ENCODE measurements around the gene RNF214. TPM values are rescaled to one million over a fixed set of nuclear protein-coding genes. Genes with fewer than 3 reads are reported as not detected.
"Not testable (repeated sequence)": the region's sequence is repeated elsewhere in the genome, so short reads cannot be mapped to it uniquely, and the experiment has no call there.

The RNF214 gene
- total and polyA plus RNA-seq, 2 of the 4 experiments (the other 2 are of a cell fraction), result 7.9 to 14.8 TPM

DNA sequence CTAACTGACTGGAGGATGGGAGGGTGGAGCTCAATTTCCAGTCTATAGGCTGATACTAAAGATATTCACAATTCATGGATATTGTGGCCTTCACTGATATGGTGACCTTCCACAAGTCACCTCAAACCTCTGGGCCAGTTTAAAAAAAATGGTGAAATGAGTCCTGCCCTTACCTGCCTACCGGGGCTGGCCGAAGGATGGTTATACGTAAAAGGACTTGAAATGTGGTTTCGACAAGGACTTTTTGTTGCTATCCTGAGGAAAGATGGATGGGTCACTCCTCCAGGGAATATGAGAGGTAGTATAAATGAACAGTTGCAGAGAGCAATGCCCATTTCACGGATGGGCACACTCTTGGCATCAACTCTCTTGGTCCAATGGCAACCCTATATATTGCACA, 25.0 kb upstream of the RNF214 start:
- H2AFZ ChIP-seq (replicated peaks; ENCODE audit: low read length, poor library complexity); H3K27ac ChIP-seq (ENCODE audit: insufficient read depth, low read length); H3K14ac ChIP-seq (replicated peaks; ENCODE audit: low read depth, low read length); H3K23ac ChIP-seq (ENCODE audit: low read depth, low read length); H4K91ac ChIP-seq (ENCODE audit: insufficient read depth, low read depth, low read length); H2BK20ac ChIP-seq (ENCODE audit: low read depth, low read length); H3K56ac ChIP-seq (ENCODE audit: extremely low read depth, insufficient read depth, low read length); in situ Hi-C loops (cut with MboI; ENCODE audit: low sequenced_read_pairs); ATAC-seq (ENCODE audit: low read depth); CTCF ChIA-PET; H3K9me3 ChIP-seq (ENCODE audit: control insufficient read depth, insufficient read depth, low read length); H3K4me2 ChIP-seq (ENCODE audit: low read depth, low read length); H2BK120ac ChIP-seq (ENCODE audit: low read depth, low read length); H2AK9ac ChIP-seq (replicated peaks; ENCODE audit: low read depth, low read length, poor library complexity); H3K4ac ChIP-seq (ENCODE audit: low read depth, low read length); H2BK5ac ChIP-seq (ENCODE audit: low read depth, low read length, poor library complexity, severe bottlenecking); H2AK5ac ChIP-seq (ENCODE audit: low read depth, low read length); dilution Hi-C loops (cut with HindIII; ENCODE audit: low sequenced_read_pairs, unreplicated experiment); H3K4me3 ChIP-seq (ENCODE audit: insufficient read depth, low read depth, low read length); BruUV-seq (replicated peaks); POLR2A ChIA-PET (ENCODE audit: unreplicated experiment); H4K5ac ChIP-seq (ENCODE audit: low read depth, low read length); H4K8ac ChIP-seq (ENCODE audit: low read depth in 2 of 2, low read length in 2 of 2); H3K27me3 ChIP-seq (ENCODE audit: control insufficient read depth, insufficient read depth, low read length); H3K9ac ChIP-seq (ENCODE audit: low read depth, low read length); H3K18ac ChIP-seq (ENCODE audit: low read depth, low read length); intact Hi-C loops (cut with micrococcal nuclease); DNase-seq; H2BK15ac ChIP-seq (ENCODE audit: low read depth, low read length): not testable (repeated sequence)
- peaks cover 20 to 31% of the 10 kb centered on the region in 2 experiments for H3K79me1 ChIP-seq (ENCODE audit: low read depth in 1 of 2, low read length in 2 of 2)
- peaks cover 32% of the 10 kb centered on the region for H3K36me3 ChIP-seq (ENCODE audit: control insufficient read depth, insufficient read depth, low read length)
- no CpG with 5 or more reads among the region's 5 CpGs for WGBS, 2 experiments (ENCODE audit: extremely low coverage in 2 of 2, insufficient read length in 1 of 2)
- peaks cover 29% of the 10 kb centered on the region for H4K20me1 ChIP-seq (ENCODE audit: insufficient read depth, low read length)
- peaks cover 14% of the 10 kb centered on the region for H3K9me1 ChIP-seq (ENCODE audit: insufficient read depth, low read length)
- H3K4me1 ChIP-seq (ENCODE audit: control insufficient read depth, insufficient read depth, low read length), result peaks cover 20% of the 10 kb centered on the region
